H1 (cell line): Measurements from ENCODE around the gene IDUA. TPM values are rescaled to one million over a fixed set of nuclear protein-coding genes. Genes with fewer than 3 reads are reported as not detected.

Experiments
- CTCF ChIA-PET: fragments of 300-600 bp; sonication (Branson Sonifier 250); formaldehyde crosslinking; loops from one replicate; lab custom pipeline; 2021; ENCODE audit not compliant: partially characterized antibody; lab: Charles Lee
- POLR2A ChIA-PET: fragments of 300-600 bp; sonication (Branson Sonifier 250); formaldehyde crosslinking; loops from one replicate; lab custom pipeline; 2021; ENCODE audit warnings: inconsistent platforms; ENCODE audit not compliant: partially characterized antibody; lab: Charles Lee
- DNase-seq, 2 experiments: peaks; one replicate each; pipeline versions ENCODE4 v3.0.0 to v3.0.0-alpha.2; 2010 to 2022; ENCODE audit warnings: low spot score in 2 of 2, low read depth in 1 of 2, mixed read lengths in 1 of 2
- FAIRE-seq: peaks from 2 replicates; lab custom pipeline; 2011; peaks lifted over from hg19 to GRCh38; lab: Jason Lieb, UNC
- H2AFZ ChIP-seq: 2 replicates; pipeline ENCODE4 v1.8.1; 2012; ENCODE audit warnings: low read length, inconsistent platforms
- H2AK5ac ChIP-seq: 2 replicates; pipeline ENCODE4 v1.6.1; 2013; ENCODE audit warnings: low read depth, low read length
- H2BK120ac ChIP-seq: replicated peaks from 2 replicates; pipeline ENCODE3; 2013; ENCODE audit warnings: low read depth, low read length, inconsistent platforms
- H2BK12ac ChIP-seq: 2 replicates; pipeline ENCODE4 v1.6.1; 2013; ENCODE audit warnings: low read depth, low read length
- H2BK15ac ChIP-seq: 2 replicates; pipeline ENCODE4 v1.6.1; 2013; ENCODE audit warnings: low read length
- H2BK20ac ChIP-seq: 2 replicates; pipeline ENCODE4 v1.6.1; 2013; ENCODE audit warnings: low read length
- H2BK5ac ChIP-seq: 2 replicates; pipeline ENCODE4 v1.6.1; 2013; ENCODE audit warnings: low read depth, low read length
- H3K14ac ChIP-seq: 2 replicates; pipeline ENCODE4 v1.6.1; 2013; ENCODE audit warnings: inconsistent platforms; ENCODE audit not compliant: insufficient read length
- H3K18ac ChIP-seq: 2 replicates; pipeline ENCODE4 v1.6.1; 2013; ENCODE audit warnings: low read length; ENCODE audit errors: extremely low read depth
- H3K23ac ChIP-seq: 2 replicates; pipeline ENCODE4 v1.6.1; 2013; ENCODE audit warnings: inconsistent platforms; ENCODE audit not compliant: insufficient read length
- H3K23me2 ChIP-seq: 2 replicates; pipeline ENCODE4 v1.6.1; 2013; ENCODE audit warnings: low read depth, low read length
- H3K27ac ChIP-seq: 2 replicates; pipeline ENCODE4 v1.6.1; 2011; ENCODE audit warnings: low read depth, low read length, inconsistent platforms
- H3K27me3 ChIP-seq, 4 experiments: replicated peaks in 1 of 4; 1 replicate in 1 of 4; 2 replicates in 3 of 4; pipeline versions ENCODE4 v1.6.1 to v1.8.1; 2011 to 2013; ENCODE audit warnings: low read length in 3 of 4, mild to moderate bottlenecking in 3 of 4, inconsistent platforms in 2 of 4, mixed read lengths in 2 of 4, moderate library complexity in 1 of 4; ENCODE audit not compliant: control insufficient read depth in 3 of 4, insufficient read depth in 3 of 4; ENCODE audit errors: extremely low read depth in 1 of 4
- H3K36me3 ChIP-seq, 4 experiments: 2 replicates each; pipeline versions ENCODE4 v1.6.1 to v1.8.1; 2011 to 2013; ENCODE audit warnings: mild to moderate bottlenecking in 4 of 4, low read length in 3 of 4, moderate library complexity in 2 of 4, control low read depth in 1 of 4, inconsistent platforms in 1 of 4; ENCODE audit not compliant: insufficient read depth in 4 of 4, control insufficient read depth in 2 of 4
- H3K4ac ChIP-seq: replicated peaks from 2 replicates; pipeline ENCODE3; 2013; ENCODE audit warnings: low read length, low read depth, mixed read lengths, inconsistent platforms; ENCODE audit not compliant: insufficient read length
- H3K4me1 ChIP-seq, 4 experiments: replicated peaks in 1 of 4; 1 replicate in 1 of 4; 2 replicates in 3 of 4; pipeline versions ENCODE4 v1.6.1 to v1.8.1; 2011 to 2013; ENCODE audit warnings: low read length in 3 of 4, inconsistent platforms in 2 of 4, mixed read lengths in 1 of 4; ENCODE audit not compliant: insufficient read depth in 4 of 4, control insufficient read depth in 3 of 4
- H3K4me2 ChIP-seq, 2 experiments: 2 replicates each; pipeline versions ENCODE4 v1.6.1 to v1.8.1; 2011 to 2013; ENCODE audit warnings: low read depth in 2 of 2, low read length in 2 of 2, control low read depth in 1 of 2, inconsistent platforms in 1 of 2, mild to moderate bottlenecking in 1 of 2; ENCODE audit not compliant: insufficient read depth in 1 of 2
- H3K4me3 ChIP-seq, 4 experiments: fragments of 200-600, 300-600 bp in 1 of 4; sonication (generic), shearing (Covaris generic), sonication (Bioruptor Twin) in 1 of 4; 2 replicates each; pipeline versions ENCODE4 v1.5.1 to v1.8.1; 2011 to 2016; ENCODE audit warnings: low read length in 4 of 4, low read depth in 3 of 4, control low read depth in 2 of 4, inconsistent platforms in 2 of 4, mild to moderate bottlenecking in 2 of 4, mixed read lengths in 1 of 4, moderate library complexity in 1 of 4; ENCODE audit not compliant: insufficient read depth in 2 of 4; ENCODE audit errors: extremely low read depth in 1 of 4
- H3K56ac ChIP-seq: replicated peaks from 2 replicates; pipeline ENCODE3; 2013; ENCODE audit warnings: low read depth, mild to moderate bottlenecking, mixed read lengths, low read length, inconsistent platforms; ENCODE audit not compliant: insufficient read length
- H3K79me1 ChIP-seq: 2 replicates; pipeline ENCODE4 v1.6.1; 2013; ENCODE audit warnings: low read depth, low read length, control low read depth
- H3K79me2 ChIP-seq, 2 experiments: 2 replicates each; pipeline versions ENCODE4 v1.6.1 to v1.8.1; 2012 to 2013; ENCODE audit warnings: low read length in 2 of 2, mild to moderate bottlenecking in 2 of 2, inconsistent platforms in 1 of 2; ENCODE audit not compliant: insufficient read depth in 2 of 2, control insufficient read depth in 1 of 2
- H3K9ac ChIP-seq, 4 experiments: replicated peaks in 1 of 4; 1 replicate in 1 of 4; 2 replicates in 3 of 4; pipeline versions ENCODE4 v1.6.1 to v1.8.1; 2011 to 2013; ENCODE audit warnings: low read depth in 3 of 4, low read length in 3 of 4, control low read depth in 2 of 4, mild to moderate bottlenecking in 2 of 4, moderate library complexity in 2 of 4, inconsistent platforms in 1 of 4; ENCODE audit errors: extremely low read depth in 1 of 4
- H3K9me3 ChIP-seq, 2 experiments: 2 replicates each; pipeline versions ENCODE4 v1.6.1 to v1.8.1; 2012 to 2013; ENCODE audit warnings: mild to moderate bottlenecking in 2 of 2, moderate library complexity in 2 of 2, control low read depth in 1 of 2, inconsistent platforms in 1 of 2, low read depth in 1 of 2, low read length in 1 of 2, mixed read lengths in 1 of 2; ENCODE audit not compliant: insufficient read depth in 2 of 2
- H4K20me1 ChIP-seq, 2 experiments: replicated peaks in 1 of 2; 2 replicates each; pipeline versions ENCODE3 to v1.8.1; 2011 to 2013; ENCODE audit warnings: inconsistent platforms in 2 of 2, low read length in 2 of 2, mild to moderate bottlenecking in 1 of 2; ENCODE audit not compliant: insufficient read depth in 2 of 2, control insufficient read depth in 1 of 2
- H4K5ac ChIP-seq: 2 replicates; pipeline ENCODE4 v1.6.1; 2013; ENCODE audit warnings: low read length, low read depth, mixed read lengths, inconsistent platforms; ENCODE audit not compliant: insufficient read length
- H4K8ac ChIP-seq: 2 replicates; pipeline ENCODE4 v1.8.0; 2013; ENCODE audit warnings: mild to moderate bottlenecking, moderate library complexity, low read length, inconsistent platforms; ENCODE audit not compliant: insufficient read depth; ENCODE audit errors: extremely low read depth
- H4K91ac ChIP-seq: replicated peaks from 2 replicates; pipeline ENCODE3; 2013; ENCODE audit warnings: low read length, mixed read lengths, inconsistent platforms; ENCODE audit not compliant: insufficient read length
- BCL11A ChIP-seq, 2 experiments: IDR thresholded peaks; one replicate each; pipeline ENCODE4 v1.6.1; 2011; ENCODE audit warnings: low read depth in 2 of 2, low read length in 2 of 2, mild to moderate bottlenecking in 2 of 2
- CBX5 ChIP-seq: fragments of 300-800, 300-1000 bp; sonication (generic); IDR thresholded peaks from 2 replicates; pipeline ENCODE4 v1.7.1; 2016; ENCODE audit warnings: antibody characterized with exemption, low read length, low read depth
- CEBPB ChIP-seq: IDR thresholded peaks from 2 replicates; pipeline ENCODE4 v1.6.1; 2012; ENCODE audit warnings: low read depth, low read length
- HDAC6 ChIP-seq: IDR thresholded peaks from one replicate; pipeline ENCODE4 v1.7.1; 2012; ENCODE audit warnings: low read depth, mild to moderate bottlenecking, inconsistent platforms, low read length, moderate library complexity
- RFX5 ChIP-seq: IDR thresholded peaks from 2 replicates; pipeline ENCODE4 v1.6.1; 2011; ENCODE audit warnings: low read depth, low read length, improper control_type of control experiment, borderline replicate concordance
- SIRT6 ChIP-seq: IDR thresholded peaks from one replicate; pipeline ENCODE4 v1.7.1; 2012; ENCODE audit warnings: low read length, inconsistent platforms
- SIX5 ChIP-seq: IDR thresholded peaks from 2 replicates; pipeline ENCODE4 v1.6.1; 2011; ENCODE audit warnings: mild to moderate bottlenecking, low read depth, low read length
- SP4 ChIP-seq: IDR thresholded peaks from 2 replicates; pipeline ENCODE4 v1.6.1; 2012; ENCODE audit warnings: low read length, inconsistent platforms
- TAF7 ChIP-seq: optimal IDR thresholded peaks from 2 replicates; pipeline ENCODE3; 2011; ENCODE audit warnings: low read depth, mild to moderate bottlenecking, inconsistent platforms, low read length, moderate library complexity, borderline replicate concordance
- USF2 ChIP-seq: IDR thresholded peaks from 2 replicates; pipeline ENCODE4 v1.6.1; 2011; ENCODE audit warnings: low read length, improper control_type of control experiment
- WGBS, 2 experiments: shearing (Covaris generic) in 1 of 2; methylation state at CpG; one replicate each; pipeline versions ENCODE4 v1.1.6 to v1.1.7; 2013 to 2015; ENCODE audit warnings: low lambda C conversion rate in 2 of 2, mixed read lengths in 2 of 2, inconsistent platforms in 1 of 2, low coverage in 1 of 2, missing lambda C conversion rate in 1 of 2; ENCODE audit not compliant: insufficient replicate concordance in 2 of 2, insufficient coverage in 1 of 2, insufficient read length in 1 of 2; ENCODE audit errors: extremely low coverage in 1 of 2, missing lambda C conversion rate in 1 of 2; 5-methylcytosine and 5-hydroxymethylcytosine counted together
- polyA plus RNA-seq, 7 experiments: library from polyadenylated mRNA; depleted of rRNA in 3 of 7; stranded (reverse) in 5 of 7; unstranded in 2 of 7; fragments of >200 nt in 5 of 7; fragments of 200-250 nt in 2 of 7; gene quantifications; 1 replicate in 5 of 7; 2 replicates in 1 of 7; 4 replicates in 1 of 7; pipeline versions ENCODE4 v1.2.1 to v1.2.3, GENCODE V29; 2011 to 2013; ENCODE audit warnings: missing spikeins in 2 of 7, mixed read lengths in 2 of 7
- total RNA-seq: library from RNA; stranded (reverse); fragmentation: NEBNext Ultra II Directional; extraction: Animal tissue kit (Norgen Biotek cat#: 25700); gene quantifications from 2 replicates; pipeline ENCODE4 v1.2.1, GENCODE V29; 2021
- TF ChIP-seq, protein P1 (sequence below): IDR thresholded peaks from 2 replicates; pipeline ENCODE4 v1.6.1; 2012; ENCODE audit warnings: inconsistent platforms

The IDUA gene
- total and polyA plus RNA-seq, 2 of the 8 experiments (the other 6 are each of a cell fraction or from before 2014, with no cell fraction given) = 2.8 to 4.8 TPM

GRCh38 chr4:996030-996996 lies 9.5 kb downstream of the IDUA start:
- Histone ChIP-seq H3K4me1 (peaks cover 0 to 2% (median 2%) of the 10 kb centered on the region in 4 experiments; a peak in 3 of 7 replicates), H3K79me2 (no peaks in the 10 kb centered on the region), H3K14ac (no peak overlapping the region), H3K9ac (no peak overlapping the region), H3K18ac (no peak overlapping the region), H2BK20ac (no peak overlapping the region), H3K27me3 (peaks cover 27 to 54% (median 51%) of the 10 kb centered on the region in 4 experiments), H2BK15ac (no peak overlapping the region), H3K56ac (no peak overlapping the region), H2BK120ac (no peak overlapping the region), H4K91ac (no peak overlapping the region), H3K27ac (no peak overlapping the region), H4K20me1 (peaks cover 2 to 20% of the 10 kb centered on the region in 2 experiments), H3K23me2 (no peaks in the 10 kb centered on the region; the same call in 1 of the 2 replicates), H3K23ac (no peak overlapping the region), H3K4ac (no peak overlapping the region), H3K4me2 (peak overlapping the region in 1 of 2 experiments; percentile 38; a peak in 1 of 4 replicates), H2BK12ac (peak overlapping the region; percentile 39; the same call in 1 of the 2 replicates), H2BK5ac (no peak overlapping the region), H3K79me1 (no peaks in the 10 kb centered on the region), H2AFZ (no peak overlapping the region), H4K5ac (no peak overlapping the region), H4K8ac (no peak overlapping the region), H3K9me3 (no peaks in the 10 kb centered on the region), H3K36me3 (no peaks in the 10 kb centered on the region), H2AK5ac (no peak overlapping the region), H3K4me3 (peak overlapping the region in 1 of 4 experiments; percentile 60; a peak in 2 of 8 replicates)
- CTCF ChIA-PET = interaction anchor here (0.8 kb wide), 1 partner anchor 576 kb away, joined by 3 read pairs; no protein-coding TSS in a partner anchor
- WGBS, 2 experiments = 79% methylated on average over 13 of the region's 15 CpGs; no CpG with 5 or more reads in 1 of the 2 experiments
- POLR2A ChIA-PET = no interaction called here
- no peak for FAIRE-seq
- DNase-seq = no peak
- TF ChIP-seq CBX5 = no peak
- TF ChIP-seq SIRT6 = no peak
- TF ChIP-seq CEBPB = no peak
- no peak for TF ChIP-seq BCL11A (IDR thresholded peaks at IDR 0.05; ENCODE audit: low read depth in 2 of 2, low read length in 2 of 2)
- TF ChIP-seq SIX5 = no peak
- TF ChIP-seq USF2 = no peak
- no peak for TF ChIP-seq TAF7
- TF ChIP-seq RFX5 = no peak
- TF ChIP-seq HDAC6 = no peak
- TF ChIP-seq SP4 = no peak
- TF ChIP-seq, protein P1, sequence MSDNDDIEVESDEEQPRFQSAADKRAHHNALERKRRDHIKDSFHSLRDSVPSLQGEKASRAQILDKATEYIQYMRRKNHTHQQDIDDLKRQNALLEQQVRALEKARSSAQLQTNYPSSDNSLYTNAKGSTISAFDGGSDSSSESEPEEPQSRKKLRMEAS = no peak
